Lower leg skin (tissue), 3 donors: ENCODE measurements around the gene KLHL7.

Source experiments
- CTCF ChIP-seq, 3 donors: fragments of 450-650 bp; IDR thresholded peaks; one replicate each; pipeline ENCODE4 v1.5.1; 2016; ENCODE audit warnings: antibody characterized with exemption in 3 of 3, mild to moderate bottlenecking in 3 of 3, moderate library complexity in 2 of 3
- POLR2A ChIP-seq, 2 donors: fragments of 450-650 bp; IDR thresholded peaks; one replicate each; pipeline ENCODE4 v1.6.1; 2016 to 2017; ENCODE audit warnings: antibody characterized with exemption in 2 of 2, mild to moderate bottlenecking in 1 of 2, moderate library complexity in 1 of 2

DNA sequence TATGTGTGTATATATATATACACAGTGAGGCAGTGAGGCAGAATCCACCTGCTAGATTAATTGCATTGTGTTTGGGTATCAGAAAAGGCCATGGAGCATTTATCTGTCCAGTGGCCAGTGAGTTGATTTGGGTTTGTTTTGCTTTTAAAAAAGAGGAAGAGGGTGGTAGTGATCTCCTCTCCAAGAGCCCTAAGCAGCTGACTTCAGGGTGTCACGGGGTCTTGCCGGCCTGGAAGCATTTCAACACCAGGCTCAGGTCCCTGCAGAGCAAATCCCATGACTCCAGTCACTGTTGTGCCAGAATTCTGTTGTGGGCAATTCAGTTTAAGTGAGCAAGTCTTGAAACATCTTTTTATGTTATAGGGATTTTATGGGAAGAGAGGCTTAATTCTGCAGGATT lies 110.4 kb downstream of the KLHL7 start:
- no peak for TF ChIP-seq CTCF (IDR thresholded peaks at IDR 0.05)
- no peak for TF ChIP-seq POLR2A (IDR thresholded peaks at IDR 0.05)
